Measurements from ENCODE around the gene ERCC6L2. TPM values are rescaled to one million over a fixed set of nuclear protein-coding genes. Genes with fewer than 3 reads are reported as not detected.

Gene ERCC6L2
- total and polyA plus RNA-seq, 2 of the 4 experiments (the other 2 are of a cell fraction) = 13.0 to 67.6 TPM

GRCh38 chr9:96009690-96010472 is 134.4 kb downstream of the ERCC6L2 start:
- Histone ChIP-seq H2BK15ac (ENCODE audit: low read depth, low read length) (no peak overlapping the region), H2AFZ (replicated peaks; ENCODE audit: low read length, poor library complexity) (no peak overlapping the region), H3K18ac (ENCODE audit: low read depth, low read length) (no peak overlapping the region), H2BK5ac (ENCODE audit: low read depth, low read length, poor library complexity, severe bottlenecking) (no peak overlapping the region), H3K9ac (ENCODE audit: low read depth, low read length) (no peak overlapping the region), H3K27me3 (ENCODE audit: control insufficient read depth, insufficient read depth, low read length) (no peaks in the 10 kb centered on the region), H3K4me3 (ENCODE audit: insufficient read depth, low read depth, low read length) (no peak overlapping the region), H4K8ac (ENCODE audit: low read depth in 2 of 2, low read length in 2 of 2) (no peak overlapping the region), H3K9me1 (ENCODE audit: insufficient read depth, low read length) (peaks cover 4% of the 10 kb centered on the region), H4K5ac (ENCODE audit: low read depth, low read length) (no peak overlapping the region), H3K9me3 (ENCODE audit: control insufficient read depth, insufficient read depth, low read length) (no peaks in the 10 kb centered on the region), H3K23ac (ENCODE audit: low read depth, low read length) (no peak overlapping the region), H3K4me2 (ENCODE audit: low read depth, low read length) (no peak overlapping the region), H3K14ac (replicated peaks; ENCODE audit: low read depth, low read length) (no peak overlapping the region), H3K79me1 (ENCODE audit: low read depth in 1 of 2, low read length in 2 of 2) (no peaks in the 10 kb centered on the region), H2AK9ac (replicated peaks; ENCODE audit: low read depth, low read length, poor library complexity) (no peak overlapping the region), H3K4ac (ENCODE audit: low read depth, low read length) (no peak overlapping the region), H3K56ac (ENCODE audit: extremely low read depth, insufficient read depth, low read length) (no peak overlapping the region), H2AK5ac (ENCODE audit: low read depth, low read length) (no peak overlapping the region), H2BK20ac (ENCODE audit: low read depth, low read length) (no peak overlapping the region), H4K20me1 (ENCODE audit: insufficient read depth, low read length) (no peaks in the 10 kb centered on the region), H3K27ac (ENCODE audit: insufficient read depth, low read length) (no peak overlapping the region), H3K4me1 (ENCODE audit: control insufficient read depth, insufficient read depth, low read length) (peaks cover 7% of the 10 kb centered on the region), H3K36me3 (ENCODE audit: control insufficient read depth, insufficient read depth, low read length) (peaks cover 16% of the 10 kb centered on the region), H4K91ac (ENCODE audit: insufficient read depth, low read depth, low read length) (no peak overlapping the region), H2BK120ac (ENCODE audit: low read depth, low read length) (no peak overlapping the region)
- ChIA-PET CTCF (no interaction called here), POLR2A (ENCODE audit: unreplicated experiment) (no interaction called here)
- TF ChIP-seq MAZ (IDR thresholded peaks at IDR 0.05; ENCODE audit: borderline replicate concordance, low read depth, low read length) (no peak), POLR2A (IDR thresholded peaks at IDR 0.05; ENCODE audit: low read depth, low read length) (no peak), CHD1 (IDR thresholded peaks at IDR 0.05; ENCODE audit: low read depth, low read length) (no peak), BHLHE40 (IDR thresholded peaks at IDR 0.05; ENCODE audit: low read depth, low read length) (no peak), SMC3 (IDR thresholded peaks at IDR 0.05; ENCODE audit: low read depth, low read length) (no peak), RAD21 (IDR thresholded peaks at IDR 0.05; ENCODE audit: low read length) (no peak), RFX5 (IDR thresholded peaks at IDR 0.05; ENCODE audit: low read depth, low read length) (no peak), CEBPB (IDR thresholded peaks at IDR 0.05; ENCODE audit: low read depth, low read length) (no peak), MXI1 (IDR thresholded peaks at IDR 0.05; ENCODE audit: borderline replicate concordance, low read depth, low read length) (no peak), FOS (IDR thresholded peaks at IDR 0.05; ENCODE audit: low read depth, low read length) (no peak), NFE2L2 (IDR thresholded peaks at IDR 0.05; ENCODE audit: low read depth, low read length) (no peak), MAFK (IDR thresholded peaks at IDR 0.05; ENCODE audit: low read depth, low read length) (no peak), RCOR1 (IDR thresholded peaks at IDR 0.05; ENCODE audit: insufficient replicate concordance, low read length) (no peak)
- TF ChIP-seq, protein P1, sequence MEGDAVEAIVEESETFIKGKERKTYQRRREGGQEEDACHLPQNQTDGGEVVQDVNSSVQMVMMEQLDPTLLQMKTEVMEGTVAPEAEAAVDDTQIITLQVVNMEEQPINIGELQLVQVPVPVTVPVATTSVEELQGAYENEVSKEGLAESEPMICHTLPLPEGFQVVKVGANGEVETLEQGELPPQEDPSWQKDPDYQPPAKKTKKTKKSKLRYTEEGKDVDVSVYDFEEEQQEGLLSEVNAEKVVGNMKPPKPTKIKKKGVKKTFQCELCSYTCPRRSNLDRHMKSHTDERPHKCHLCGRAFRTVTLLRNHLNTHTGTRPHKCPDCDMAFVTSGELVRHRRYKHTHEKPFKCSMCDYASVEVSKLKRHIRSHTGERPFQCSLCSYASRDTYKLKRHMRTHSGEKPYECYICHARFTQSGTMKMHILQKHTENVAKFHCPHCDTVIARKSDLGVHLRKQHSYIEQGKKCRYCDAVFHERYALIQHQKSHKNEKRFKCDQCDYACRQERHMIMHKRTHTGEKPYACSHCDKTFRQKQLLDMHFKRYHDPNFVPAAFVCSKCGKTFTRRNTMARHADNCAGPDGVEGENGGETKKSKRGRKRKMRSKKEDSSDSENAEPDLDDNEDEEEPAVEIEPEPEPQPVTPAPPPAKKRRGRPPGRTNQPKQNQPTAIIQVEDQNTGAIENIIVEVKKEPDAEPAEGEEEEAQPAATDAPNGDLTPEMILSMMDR (conservative IDR thresholded peaks at IDR 0.05; ENCODE audit: low read depth, low read length) = no peak
- TF ChIP-seq, protein P2, sequence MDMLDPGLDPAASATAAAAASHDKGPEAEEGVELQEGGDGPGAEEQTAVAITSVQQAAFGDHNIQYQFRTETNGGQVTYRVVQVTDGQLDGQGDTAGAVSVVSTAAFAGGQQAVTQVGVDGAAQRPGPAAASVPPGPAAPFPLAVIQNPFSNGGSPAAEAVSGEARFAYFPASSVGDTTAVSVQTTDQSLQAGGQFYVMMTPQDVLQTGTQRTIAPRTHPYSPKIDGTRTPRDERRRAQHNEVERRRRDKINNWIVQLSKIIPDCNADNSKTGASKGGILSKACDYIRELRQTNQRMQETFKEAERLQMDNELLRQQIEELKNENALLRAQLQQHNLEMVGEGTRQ (IDR thresholded peaks at IDR 0.05; ENCODE audit: low read depth, low read length) = no peak
- TF ChIP-seq, protein P3, sequence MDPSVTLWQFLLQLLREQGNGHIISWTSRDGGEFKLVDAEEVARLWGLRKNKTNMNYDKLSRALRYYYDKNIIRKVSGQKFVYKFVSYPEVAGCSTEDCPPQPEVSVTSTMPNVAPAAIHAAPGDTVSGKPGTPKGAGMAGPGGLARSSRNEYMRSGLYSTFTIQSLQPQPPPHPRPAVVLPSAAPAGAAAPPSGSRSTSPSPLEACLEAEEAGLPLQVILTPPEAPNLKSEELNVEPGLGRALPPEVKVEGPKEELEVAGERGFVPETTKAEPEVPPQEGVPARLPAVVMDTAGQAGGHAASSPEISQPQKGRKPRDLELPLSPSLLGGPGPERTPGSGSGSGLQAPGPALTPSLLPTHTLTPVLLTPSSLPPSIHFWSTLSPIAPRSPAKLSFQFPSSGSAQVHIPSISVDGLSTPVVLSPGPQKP (IDR thresholded peaks at IDR 0.05; ENCODE audit: borderline replicate concordance, low read depth, low read length) = no peak
- in situ Hi-C loops (cut with MboI; ENCODE audit: low sequenced_read_pairs) (no loop called here), intact Hi-C loops (cut with micrococcal nuclease) (no loop called here), dilution Hi-C loops (cut with HindIII; ENCODE audit: low sequenced_read_pairs, unreplicated experiment) (no loop called here)
- ATAC-seq (ENCODE audit: low read depth) (no peak), DNase-seq (no peak)
- BruUV-seq (replicated peaks) = no TSS peak
- no CpG with 5 or more reads among the region's 4 CpGs for WGBS, 2 experiments (ENCODE audit: extremely low coverage in 2 of 2, insufficient read length in 1 of 2)
